PC-9 (cell line): ENCODE measurements around the gene SLC25A34.

Source experiments
- CTCF ChIP-seq: fragments of 200-600 bp; sonication (generic); conservative IDR thresholded peaks from 2 replicates; pipeline ENCODE4 v1.6.1; 2017; ENCODE audit warnings: mixed run types, antibody characterized with exemption, mild to moderate bottlenecking, moderate library complexity
- EZH2 ChIP-seq: fragments of 200-600 bp; sonication (generic); IDR thresholded peaks from 2 replicates; pipeline ENCODE4 v1.8.0; 2017; ENCODE audit warnings: antibody characterized with exemption, low read depth

DNA sequence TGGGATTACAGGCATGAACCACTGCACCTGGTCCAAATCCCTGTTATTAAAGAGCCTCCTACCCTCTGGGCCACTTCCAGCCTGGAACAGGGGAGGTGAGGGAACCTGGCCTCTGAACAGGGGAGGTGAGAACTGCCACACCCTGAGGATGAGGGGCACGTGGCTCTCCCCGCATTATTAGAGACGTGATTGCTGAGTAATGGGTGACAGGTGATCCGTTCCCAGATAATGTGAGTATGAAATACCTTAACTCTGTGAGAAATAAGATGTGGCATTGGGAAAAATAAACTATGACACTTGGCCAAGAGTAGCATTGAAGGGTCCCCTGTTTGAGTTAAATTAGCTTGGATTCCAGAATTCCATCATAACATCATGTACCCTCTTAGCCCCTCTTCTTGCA is 13.6 kb upstream of the SLC25A34 start:
- TF ChIP-seq CTCF: no peak
- no peak for TF ChIP-seq EZH2
